ENCODE results near the gene PRSS2.

DNA sequence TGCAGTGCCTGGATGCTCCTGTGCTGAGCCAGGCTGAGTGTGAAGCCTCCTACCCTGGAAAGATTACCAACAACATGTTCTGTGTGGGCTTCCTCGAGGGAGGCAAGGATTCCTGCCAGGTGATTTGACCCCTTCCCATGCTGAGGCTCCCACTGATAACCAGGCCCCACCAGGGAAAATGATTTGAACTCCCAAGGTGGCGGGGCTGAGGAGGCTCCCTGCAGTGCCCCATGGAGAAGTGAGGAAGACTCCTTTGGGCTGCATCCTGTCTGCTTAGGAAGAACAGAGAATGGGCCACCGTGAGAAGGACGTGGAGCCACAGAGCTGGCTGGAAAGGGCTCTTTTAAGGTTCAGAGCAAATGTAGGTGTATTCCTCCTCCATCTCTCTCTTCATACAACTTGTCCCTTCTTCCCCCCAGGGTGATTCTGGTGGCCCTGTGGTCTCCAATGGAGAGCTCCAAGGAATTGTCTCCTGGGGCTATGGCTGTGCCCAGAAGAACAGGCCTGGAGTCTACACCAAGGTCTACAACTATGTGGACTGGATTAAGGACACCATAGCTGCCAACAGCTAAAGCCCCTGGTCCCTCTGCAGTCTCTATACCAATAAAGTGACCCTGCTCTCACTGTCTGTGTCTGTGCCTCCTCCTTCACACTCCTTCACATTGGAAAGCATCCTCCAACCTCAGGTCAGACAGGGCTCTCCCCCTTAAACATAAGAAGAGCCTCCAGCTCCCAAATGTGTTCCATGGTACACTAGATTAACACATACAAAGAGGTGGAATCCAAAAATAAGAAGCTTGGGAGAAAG is 3.4 kb downstream of the PRSS2 start:
- TF ChIP-seq CREM (CRISPR knock-in tag; IDR thresholded peaks at IDR 0.05) (no peak), JUN (CRISPR knock-in tag; IDR thresholded peaks at IDR 0.05) (no peak), E2F1 (CRISPR knock-in tag; IDR thresholded peaks at IDR 0.05) (no peak), CREB1 (CRISPR knock-in tag; IDR thresholded peaks at IDR 0.05) (no peak)
- TF ChIP-seq, protein P1, sequence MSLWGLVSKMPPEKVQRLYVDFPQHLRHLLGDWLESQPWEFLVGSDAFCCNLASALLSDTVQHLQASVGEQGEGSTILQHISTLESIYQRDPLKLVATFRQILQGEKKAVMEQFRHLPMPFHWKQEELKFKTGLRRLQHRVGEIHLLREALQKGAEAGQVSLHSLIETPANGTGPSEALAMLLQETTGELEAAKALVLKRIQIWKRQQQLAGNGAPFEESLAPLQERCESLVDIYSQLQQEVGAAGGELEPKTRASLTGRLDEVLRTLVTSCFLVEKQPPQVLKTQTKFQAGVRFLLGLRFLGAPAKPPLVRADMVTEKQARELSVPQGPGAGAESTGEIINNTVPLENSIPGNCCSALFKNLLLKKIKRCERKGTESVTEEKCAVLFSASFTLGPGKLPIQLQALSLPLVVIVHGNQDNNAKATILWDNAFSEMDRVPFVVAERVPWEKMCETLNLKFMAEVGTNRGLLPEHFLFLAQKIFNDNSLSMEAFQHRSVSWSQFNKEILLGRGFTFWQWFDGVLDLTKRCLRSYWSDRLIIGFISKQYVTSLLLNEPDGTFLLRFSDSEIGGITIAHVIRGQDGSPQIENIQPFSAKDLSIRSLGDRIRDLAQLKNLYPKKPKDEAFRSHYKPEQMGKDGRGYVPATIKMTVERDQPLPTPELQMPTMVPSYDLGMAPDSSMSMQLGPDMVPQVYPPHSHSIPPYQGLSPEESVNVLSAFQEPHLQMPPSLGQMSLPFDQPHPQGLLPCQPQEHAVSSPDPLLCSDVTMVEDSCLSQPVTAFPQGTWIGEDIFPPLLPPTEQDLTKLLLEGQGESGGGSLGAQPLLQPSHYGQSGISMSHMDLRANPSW (CRISPR knock-in tag; conservative IDR thresholded peaks at IDR 0.05; ENCODE audit: low read depth): no peak
- TF ChIP-seq, protein P2, sequence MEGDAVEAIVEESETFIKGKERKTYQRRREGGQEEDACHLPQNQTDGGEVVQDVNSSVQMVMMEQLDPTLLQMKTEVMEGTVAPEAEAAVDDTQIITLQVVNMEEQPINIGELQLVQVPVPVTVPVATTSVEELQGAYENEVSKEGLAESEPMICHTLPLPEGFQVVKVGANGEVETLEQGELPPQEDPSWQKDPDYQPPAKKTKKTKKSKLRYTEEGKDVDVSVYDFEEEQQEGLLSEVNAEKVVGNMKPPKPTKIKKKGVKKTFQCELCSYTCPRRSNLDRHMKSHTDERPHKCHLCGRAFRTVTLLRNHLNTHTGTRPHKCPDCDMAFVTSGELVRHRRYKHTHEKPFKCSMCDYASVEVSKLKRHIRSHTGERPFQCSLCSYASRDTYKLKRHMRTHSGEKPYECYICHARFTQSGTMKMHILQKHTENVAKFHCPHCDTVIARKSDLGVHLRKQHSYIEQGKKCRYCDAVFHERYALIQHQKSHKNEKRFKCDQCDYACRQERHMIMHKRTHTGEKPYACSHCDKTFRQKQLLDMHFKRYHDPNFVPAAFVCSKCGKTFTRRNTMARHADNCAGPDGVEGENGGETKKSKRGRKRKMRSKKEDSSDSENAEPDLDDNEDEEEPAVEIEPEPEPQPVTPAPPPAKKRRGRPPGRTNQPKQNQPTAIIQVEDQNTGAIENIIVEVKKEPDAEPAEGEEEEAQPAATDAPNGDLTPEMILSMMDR (IDR thresholded peaks at IDR 0.05): no peak
